T-helper 1 cell (primary cell): ENCODE results near the gene CIPC.

Experiments used
- DNase-seq, 5 donors: peaks; one replicate each; pipeline ENCODE4 v3.0.0-alpha.2; 2012 to 2020

Gene CIPC

GRCh38 chr14:77154421-77154820 lies 56.4 kb downstream of the CIPC start:
- DNase-seq, result no peak

GRCh38 chr14:77155083-77155482 lies 57.0 kb downstream of the CIPC start:
- no peak for DNase-seq

GRCh38 chr14:77157740-77158139 lies 59.7 kb downstream of the CIPC start:
- DNase-seq, result no peak

GRCh38 chr14:77158175-77158881 lies 60.3 kb downstream of the CIPC start:
- no peak for DNase-seq

GRCh38 chr14:77158882-77159255 lies 60.8 kb downstream of the CIPC start:
- no peak for DNase-seq

- DNase-seq, result no peak
Observed at GRCh38 chr14:77161011-77161410, 63.0 kb downstream of the CIPC start.
